Stimulated activated CD4-positive, alpha-beta T cell treated with anti-CD3 and anti-CD28 coated beads, TNF-alpha, amount 100 ng/mL, for 1 hour (primary cell): Measurements from ENCODE around the gene CHMP1A.

Experiments used
- DNase-seq, 3 donors: peaks; one replicate each; pipeline ENCODE4 v3.0.0-alpha.2; 2020; ENCODE audit warnings: low read depth in 3 of 3, low spot score in 1 of 3

CHMP1A gene

GRCh38 chr16:89607453-89607852 lies 50.1 kb downstream of the CHMP1A start:
- DNase-seq = no peak

GRCh38 chr16:89606006-89606405 lies 51.5 kb downstream of the CHMP1A start:
- no peak for DNase-seq

- DNase-seq = no peak
Measured at GRCh38 chr16:89605186-89605970, 52.1 kb downstream of the CHMP1A start.

GRCh38 chr16:89604764-89605163 lies 52.7 kb downstream of the CHMP1A start:
- no peak for DNase-seq

GRCh38 chr16:89602952-89603590 lies 54.4 kb downstream of the CHMP1A start:
- DNase-seq = no peak

- peak; percentile 12 to 50 (median 16) for DNase-seq
Measured at GRCh38 chr16:89602273-89602951, 55.1 kb downstream of the CHMP1A start.

GRCh38 chr16:89601906-89602272 lies 55.6 kb downstream of the CHMP1A start:
- no peak for DNase-seq

GRCh38 chr16:89600956-89601355 lies 56.6 kb downstream of the CHMP1A start:
- no peak for DNase-seq

GRCh38 chr16:89600427-89600826 lies 57.1 kb downstream of the CHMP1A start:
- DNase-seq = no peak

- no peak for DNase-seq
Measured at GRCh38 chr16:89599902-89600301, 57.6 kb downstream of the CHMP1A start.

GRCh38 chr16:89599451-89599858 lies 58.1 kb downstream of the CHMP1A start:
- DNase-seq = no peak

GRCh38 chr16:89598199-89598598 lies 59.3 kb downstream of the CHMP1A start:
- no peak for DNase-seq

- DNase-seq = no peak
Measured at GRCh38 chr16:89596957-89597649, 60.4 kb downstream of the CHMP1A start.

GRCh38 chr16:89596061-89596689 lies 61.3 kb downstream of the CHMP1A start:
- no peak for DNase-seq

- DNase-seq = no peak
Measured at GRCh38 chr16:89595330-89596060, 62.0 kb downstream of the CHMP1A start.
